ENCODE results near the gene APP. TPM values are rescaled to one million over a fixed set of nuclear protein-coding genes. Genes with fewer than 3 reads are reported as not detected.

The APP gene
- total RNA-seq, 4 donors from 2014 or later: 471 to 1,291 (median 672) TPM

GRCh38 chr21:26169611-26170470 is 729 bp downstream of the APP start:
- in situ Hi-C loops (cut with MboI; ENCODE audit: low pct_ligation_motif_present in 1 of 4, low pct_unique_long_range_greater_than_20kb in 1 of 4, low sequenced_read_pairs in 3 of 4): loop anchor here in 3 of 4 donors (10.0 to 25.0 kb wide), 2 partner anchors 283 to 285 kb away; no protein-coding TSS in a partner anchor
- H3K36me3 ChIP-seq: no peaks in the 10 kb centered on the region
- intact Hi-C loops (cut with DNase I; ENCODE audit: low total_unique reads): no loop called here
- H3K4me3 ChIP-seq: peak overlapping the region; percentile 46 to 87 (median 72)
- WGBS, 2 donors (ENCODE audit: low coverage in 1 of 2): 0 to 4% methylated on average over 3 to 80 of the region's 80 CpGs
- H3K27ac ChIP-seq: peak overlapping the region; percentile 89 to 95 (median 92)
- TF ChIP-seq, protein P1, sequence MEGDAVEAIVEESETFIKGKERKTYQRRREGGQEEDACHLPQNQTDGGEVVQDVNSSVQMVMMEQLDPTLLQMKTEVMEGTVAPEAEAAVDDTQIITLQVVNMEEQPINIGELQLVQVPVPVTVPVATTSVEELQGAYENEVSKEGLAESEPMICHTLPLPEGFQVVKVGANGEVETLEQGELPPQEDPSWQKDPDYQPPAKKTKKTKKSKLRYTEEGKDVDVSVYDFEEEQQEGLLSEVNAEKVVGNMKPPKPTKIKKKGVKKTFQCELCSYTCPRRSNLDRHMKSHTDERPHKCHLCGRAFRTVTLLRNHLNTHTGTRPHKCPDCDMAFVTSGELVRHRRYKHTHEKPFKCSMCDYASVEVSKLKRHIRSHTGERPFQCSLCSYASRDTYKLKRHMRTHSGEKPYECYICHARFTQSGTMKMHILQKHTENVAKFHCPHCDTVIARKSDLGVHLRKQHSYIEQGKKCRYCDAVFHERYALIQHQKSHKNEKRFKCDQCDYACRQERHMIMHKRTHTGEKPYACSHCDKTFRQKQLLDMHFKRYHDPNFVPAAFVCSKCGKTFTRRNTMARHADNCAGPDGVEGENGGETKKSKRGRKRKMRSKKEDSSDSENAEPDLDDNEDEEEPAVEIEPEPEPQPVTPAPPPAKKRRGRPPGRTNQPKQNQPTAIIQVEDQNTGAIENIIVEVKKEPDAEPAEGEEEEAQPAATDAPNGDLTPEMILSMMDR (IDR thresholded peaks at IDR 0.05): no peak
- TF ChIP-seq POLR2A (IDR thresholded peaks at IDR 0.05): peak; percentile 60
- TF ChIP-seq EP300 (IDR thresholded peaks at IDR 0.05; ENCODE audit: low read depth): no peak
- TF ChIP-seq POLR2AphosphoS5 (IDR thresholded peaks at IDR 0.05): peak in 2 of 3 donors; percentile 43 to 62
- H3K4me1 ChIP-seq: peaks cover 0 to 47% (median 28%) of the 10 kb centered on the region in 4 donors
- DNase-seq: peak; percentile 64
- no peaks in the 10 kb centered on the region for H3K27me3 ChIP-seq
- H3K9me3 ChIP-seq: no peaks in the 10 kb centered on the region

DNA sequence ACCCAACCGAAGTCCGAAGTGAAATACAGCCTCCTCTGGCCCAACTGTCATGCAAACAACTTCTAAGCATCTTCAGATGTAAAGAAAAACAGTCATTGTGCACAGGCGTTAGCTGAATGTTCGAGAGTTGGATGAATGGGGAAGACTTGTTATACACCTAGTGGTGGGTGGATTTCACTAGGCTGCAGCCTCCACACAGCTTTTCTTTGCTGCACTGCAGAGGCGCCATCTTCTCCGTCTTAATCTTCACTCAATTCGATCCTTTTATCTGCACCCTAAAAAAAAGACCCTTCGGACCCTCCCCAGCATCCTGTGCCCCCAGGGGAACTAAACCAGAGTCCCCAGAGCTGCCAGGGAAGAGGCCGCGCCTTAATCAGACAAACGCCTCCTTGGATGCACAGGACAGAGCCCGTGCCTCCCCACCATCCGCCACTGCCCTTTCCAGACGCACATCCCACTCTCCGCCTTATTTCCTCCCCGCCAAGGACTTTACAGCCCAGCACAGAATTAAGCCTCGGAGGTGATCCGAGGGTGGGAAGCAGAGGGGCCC is 1.4 kb downstream of the APP start:
- Histone ChIP-seq H3K36me3 (no peaks in the 10 kb centered on the region), H3K4me1 (peaks cover 0 to 50% (median 28%) of the 10 kb centered on the region in 4 donors), H3K9me3 (no peaks in the 10 kb centered on the region), H3K27ac (peak overlapping the region; percentile 89 to 95 (median 92)), H3K27me3 (no peaks in the 10 kb centered on the region), H3K4me3 (peak overlapping the region; percentile 46 to 87 (median 72))
- in situ Hi-C loops (cut with MboI; ENCODE audit: low pct_ligation_motif_present in 1 of 4, low pct_unique_long_range_greater_than_20kb in 1 of 4, low sequenced_read_pairs in 3 of 4) (loop anchor here in 1 of 4 donors (25.0 kb wide), 1 partner anchor 282 kb away; no protein-coding TSS in a partner anchor), intact Hi-C loops (cut with DNase I; ENCODE audit: low total_unique reads) (no loop called here)
- no peak for TF ChIP-seq EP300 (IDR thresholded peaks at IDR 0.05; ENCODE audit: low read depth)
- no peak for TF ChIP-seq POLR2A (IDR thresholded peaks at IDR 0.05)
- TF ChIP-seq, protein P1 (IDR thresholded peaks at IDR 0.05): peak; percentile 33 to 57 (median 49)
- TF ChIP-seq POLR2AphosphoS5 (IDR thresholded peaks at IDR 0.05): peak in 2 of 3 donors; percentile 27 to 30
- 0 to 4% methylated on average over 8 to 18 of the region's 18 CpGs for WGBS, 2 donors (ENCODE audit: low coverage in 1 of 2)
- peak; percentile 49 for DNase-seq

DNA sequence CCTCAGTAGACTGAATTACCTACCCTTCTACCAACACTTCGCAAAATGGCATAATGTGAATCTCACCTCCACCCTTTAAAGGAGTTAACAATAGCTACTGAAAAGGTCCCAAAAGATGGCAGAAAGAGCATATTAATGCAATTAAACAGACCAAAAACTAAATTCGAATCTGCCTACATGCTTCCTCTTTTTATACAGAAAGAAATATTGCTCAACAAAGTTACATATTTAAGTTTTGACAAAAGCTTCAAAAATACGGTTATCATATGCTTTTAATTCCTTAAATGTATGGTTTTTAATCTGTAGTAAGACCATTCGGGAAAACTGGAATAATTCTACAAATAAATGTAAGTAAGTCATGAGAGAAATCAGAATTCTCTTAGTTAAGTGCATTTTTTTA is 2.2 kb downstream of the APP start:
- intact Hi-C loops (cut with DNase I; ENCODE audit: low total_unique reads): no loop called here

GRCh38 chr21:26167593-26167992 is 3.0 kb downstream of the APP start:
- in situ Hi-C loops (cut with MboI; ENCODE audit: low pct_ligation_motif_present in 1 of 4, low pct_unique_long_range_greater_than_20kb in 1 of 4, low sequenced_read_pairs in 3 of 4) (loop anchor here in 1 of 4 donors (25.0 kb wide), 1 partner anchor 280 kb away; no protein-coding TSS in a partner anchor), intact Hi-C loops (cut with DNase I; ENCODE audit: low total_unique reads) (no loop called here)

More for the DNA sequence above, 2.2 kb downstream of the APP start:
- no peak for TF ChIP-seq POLR2A (IDR thresholded peaks at IDR 0.05)
- no peak for TF ChIP-seq EP300 (IDR thresholded peaks at IDR 0.05; ENCODE audit: low read depth)
- Histone ChIP-seq H3K4me3 (peak overlapping the region in 3 of 4 donors; percentile 46 to 87 (median 62)), H3K4me1 (peaks cover 0 to 55% (median 28%) of the 10 kb centered on the region in 4 donors), H3K27ac (peak overlapping the region; percentile 89 to 95 (median 92)), H3K36me3 (no peaks in the 10 kb centered on the region), H3K27me3 (no peaks in the 10 kb centered on the region), H3K9me3 (no peaks in the 10 kb centered on the region)
- WGBS, 2 donors (ENCODE audit: low coverage in 1 of 2): 36 to 40% methylated on average over 4 of the region's 4 CpGs
- DNase-seq: no peak
- in situ Hi-C loops (cut with MboI; ENCODE audit: low pct_ligation_motif_present in 1 of 4, low pct_unique_long_range_greater_than_20kb in 1 of 4, low sequenced_read_pairs in 3 of 4): loop anchor here in 1 of 4 donors (25.0 kb wide), 1 partner anchor 281 kb away; no protein-coding TSS in a partner anchor

More at GRCh38 chr21:26167593-26167992, 3.0 kb downstream of the APP start:
- H3K4me3 ChIP-seq: peak overlapping the region in 3 of 4 donors; percentile 46 to 87 (median 62)
- H3K27me3 ChIP-seq: no peaks in the 10 kb centered on the region
- peaks cover 0 to 57% (median 28%) of the 10 kb centered on the region in 4 donors for H3K4me1 ChIP-seq
- H3K27ac ChIP-seq: peak overlapping the region; percentile 89 to 95 (median 92)
- H3K36me3 ChIP-seq: no peaks in the 10 kb centered on the region
- TF ChIP-seq EP300 (IDR thresholded peaks at IDR 0.05; ENCODE audit: low read depth) (no peak), POLR2A (IDR thresholded peaks at IDR 0.05) (no peak)
- TF ChIP-seq, protein P1 (IDR thresholded peaks at IDR 0.05): no peak
- H3K9me3 ChIP-seq: no peaks in the 10 kb centered on the region
- 42 to 43% methylated on average over 9 of the region's 9 CpGs for WGBS, 2 donors (ENCODE audit: low coverage in 1 of 2)
- DNase-seq: no peak
